CD8-positive, alpha-beta memory T cell (primary cell): ENCODE results near the gene LRRC73. TPM values are rescaled to one million over a fixed set of nuclear protein-coding genes. Genes with fewer than 3 reads are reported as not detected.
A peak's percentile ranks its signal among the peaks of the same experiment; 100 is the strongest.

Experiments
- CTCF ChIA-PET: fragments of 350-600 bp; sonication (Branson Sonifier 250); formaldehyde crosslinking; loops from one replicate; lab custom pipeline; 2021; ENCODE audit warnings: antibody characterized with exemption; lab: Charles Lee
- POLR2A ChIA-PET: fragments of 350-600 bp; sonication (Branson Sonifier 250); formaldehyde crosslinking; loops from one replicate; lab custom pipeline; 2021; ENCODE audit warnings: antibody characterized with exemption; lab: Charles Lee
- DNase-seq, 5 donors: peaks; one replicate each; pipeline versions ENCODE4 v3.0.0 to v3.0.0-alpha.2; 2020 to 2022; ENCODE audit warnings: mixed read lengths in 1 of 5
- H3K27ac ChIP-seq: one replicate; pipeline ENCODE4 v1.7.0; 2013; ENCODE audit warnings: low read depth, mild to moderate bottlenecking, low read length, moderate library complexity
- H3K27me3 ChIP-seq: 2 replicates; pipeline ENCODE4 v1.7.0; 2013; ENCODE audit warnings: low read length, mild to moderate bottlenecking; ENCODE audit not compliant: insufficient read depth, poor library complexity, severe bottlenecking
- H3K36me3 ChIP-seq: 2 replicates; pipeline ENCODE4 v1.7.0; 2013; ENCODE audit warnings: mild to moderate bottlenecking, low read length, moderate library complexity; ENCODE audit not compliant: insufficient read depth
- H3K4me1 ChIP-seq: 2 replicates; pipeline ENCODE4 v1.7.0; 2013; ENCODE audit warnings: mild to moderate bottlenecking, low read length, moderate library complexity; ENCODE audit not compliant: insufficient read depth
- H3K4me3 ChIP-seq: 2 replicates; pipeline ENCODE4 v1.7.0; 2013; ENCODE audit warnings: mild to moderate bottlenecking, low read length
- H3K9me3 ChIP-seq: 2 replicates; pipeline ENCODE4 v1.7.0; 2013; ENCODE audit warnings: mild to moderate bottlenecking, low read length
- H3K27ac Mint-ChIP-seq, 8 donors: one replicate each; pipeline ENCODE4 v1.8.0; 2020 to 2021; ENCODE audit warnings: mixed read lengths in 8 of 8, mild to moderate bottlenecking in 6 of 8, inconsistent platforms in 3 of 8, moderate library complexity in 3 of 8
- H3K27me3 Mint-ChIP-seq, 2 donors: one replicate each; pipeline ENCODE4 v1.8.0; 2020 to 2021; ENCODE audit warnings: mixed read lengths in 2 of 2, mild to moderate bottlenecking in 1 of 2, moderate library complexity in 1 of 2
- H3K36me3 Mint-ChIP-seq, 3 donors: one replicate each; pipeline ENCODE4 v1.8.0; 2020 to 2021; ENCODE audit warnings: mixed read lengths in 3 of 3, inconsistent platforms in 1 of 3, mild to moderate bottlenecking in 1 of 3
- H3K4me1 Mint-ChIP-seq, 3 donors: one replicate each; pipeline ENCODE4 v1.8.0; 2020 to 2021; ENCODE audit warnings: mixed read lengths in 3 of 3, inconsistent platforms in 1 of 3, mild to moderate bottlenecking in 1 of 3
- H3K4me3 Mint-ChIP-seq, 7 donors: one replicate each; pipeline ENCODE4 v1.8.0; 2020 to 2021; ENCODE audit warnings: mixed read lengths in 7 of 7, mild to moderate bottlenecking in 6 of 7, moderate library complexity in 4 of 7, inconsistent platforms in 2 of 7
- H3K9me3 Mint-ChIP-seq, 5 donors: one replicate each; pipeline ENCODE4 v1.8.0; 2020 to 2022; ENCODE audit warnings: mixed read lengths in 5 of 5, mild to moderate bottlenecking in 3 of 5, moderate library complexity in 2 of 5, inconsistent platforms in 1 of 5
- polyA plus RNA-seq: library from polyadenylated mRNA; unstranded; fragments of 300-500 nt; fragmentation: Illumina TruSeq; gene quantifications from one replicate; pipeline ENCODE4 v1.2.3, GENCODE V29; 2021
- total RNA-seq, 2 experiments: library from RNA; stranded (reverse); gene quantifications; one replicate each; pipeline ENCODE4 v1.2.3, GENCODE V29; 2021

The LRRC73 gene
- total and polyA plus RNA-seq, 3 experiments from 2014 or later = 0.11 to 0.13 TPM; not detected in 1

DNA sequence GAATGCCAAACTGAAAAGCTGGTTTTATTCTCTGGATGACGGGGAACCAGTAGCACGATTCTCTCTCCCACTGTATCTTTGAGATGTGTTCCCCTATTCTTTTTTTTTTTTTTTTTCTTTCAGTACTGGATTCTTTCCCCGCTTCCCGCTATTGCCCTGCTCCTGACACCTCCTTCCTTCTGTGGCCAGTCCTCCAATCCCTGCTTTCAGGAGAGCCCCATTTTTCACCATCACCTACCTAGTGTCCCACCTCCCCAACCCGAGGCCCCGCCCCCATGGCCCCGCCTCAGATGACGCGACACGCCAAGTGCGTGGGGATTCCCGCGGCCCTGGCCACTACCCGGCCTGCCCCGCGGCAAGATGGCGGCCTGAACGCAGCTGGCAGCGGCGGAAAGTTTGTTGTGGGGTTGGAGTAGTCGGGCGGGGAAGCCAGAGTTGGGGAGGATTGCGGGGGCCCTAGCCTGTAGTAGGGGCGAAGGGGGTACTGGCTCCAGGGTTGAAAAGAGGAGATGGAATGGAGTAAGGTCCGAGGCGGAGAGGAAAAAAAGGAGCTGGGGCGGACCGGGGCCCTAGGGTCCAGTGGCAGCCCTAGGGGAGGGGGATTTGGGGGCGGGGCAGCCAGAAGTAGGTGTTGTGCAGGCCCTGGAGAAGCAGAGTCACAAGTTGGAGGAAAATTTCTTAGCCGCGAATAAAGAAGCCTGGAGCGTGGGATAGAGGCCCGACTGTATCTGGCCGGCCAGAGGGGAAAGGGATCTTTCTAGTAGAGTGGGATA, 32.7 kb downstream of the LRRC73 start, which contains the start of gene TJAP1:
Gene TJAP1 (plus strand): TSS at position 336 of the 773 bp plus-strand sequence. CDS start 21,432 bp downstream, outside the sequence.
- H3K36me3 Mint-ChIP-seq = peaks cover 0 to 23% (median 3%) of the 10 kb centered on the region in 3 donors
- peak; percentile 92 to 97 (median 95) for DNase-seq
- no peaks in the 10 kb centered on the region for H3K27me3 Mint-ChIP-seq

DNA sequence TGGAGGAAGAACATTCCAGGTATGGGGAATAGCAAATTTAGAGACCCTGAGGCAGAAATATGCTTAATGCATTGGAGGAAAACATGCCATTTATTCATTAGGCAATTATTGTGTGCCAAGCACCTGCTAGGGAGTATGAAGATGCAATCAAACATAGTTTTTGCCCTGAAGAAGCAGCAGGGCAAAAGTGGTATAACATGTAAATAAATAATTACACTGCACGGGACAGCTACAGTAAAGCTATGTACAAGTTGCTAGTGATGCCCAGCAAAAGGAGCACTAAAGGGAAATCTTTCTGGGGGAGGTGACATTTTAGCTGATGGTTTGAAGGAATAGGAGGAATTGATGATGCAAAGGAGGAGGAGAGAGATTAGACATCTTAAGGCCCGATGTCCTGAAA, 33.4 kb downstream of the LRRC73 start:
- Mint-ChIP-seq H3K27me3 (no peaks in the 10 kb centered on the region), H3K4me3 (peak overlapping the region; percentile 81 to 99 (median 88)), H3K27ac (peak overlapping the region; percentile 89 to 100 (median 97)), H3K4me1 (peaks cover 36 to 49% (median 46%) of the 10 kb centered on the region in 3 donors), H3K36me3 (peaks cover 0 to 20% (median 0%) of the 10 kb centered on the region in 3 donors), H3K9me3 (no peaks in the 10 kb centered on the region)
- no peaks in the 10 kb centered on the region for H3K27me3 ChIP-seq
- ChIA-PET POLR2A (interaction anchor here (0.7 to 1.2 kb wide), 5 partner anchors 18 to 209 kb away, joined by 4 to 6 read pairs (median 5); partner anchors contain the start of genes ABCC10 and ZNF318), CTCF (interaction anchor here (0.7 to 2.9 kb wide), 4 partner anchors 19 to 107 kb away, joined by 4 to 10 read pairs (median 9); partner anchors contain the start of genes DLK2 and ZNF318)
- peak overlapping the region; percentile 92 for H3K27ac ChIP-seq
- H3K9me3 ChIP-seq = no peaks in the 10 kb centered on the region
- H3K4me3 ChIP-seq = peak overlapping the region; percentile 65
- DNase-seq = peak in 1 of 5 donors; percentile 17
- no peaks in the 10 kb centered on the region for H3K36me3 ChIP-seq
- peaks cover 16% of the 10 kb centered on the region for H3K4me1 ChIP-seq

More for the DNA sequence above, 32.7 kb downstream of the LRRC73 start, which contains the start of gene TJAP1:
- POLR2A ChIA-PET = interaction anchor here (0.6 to 1.2 kb wide), 9 partner anchors 17 to 731 kb away, joined by 4 to 7 read pairs (median 5); partner anchors contain the start of genes ABCC10, POLR1C, YIPF3 and ZNF318
- Histone ChIP-seq H3K4me3 (peak within 1 kb of the TSS; percentile 65), H3K27me3 (no peaks in the 10 kb centered on the region), H3K36me3 (no peaks in the 10 kb centered on the region), H3K27ac (peak within 1 kb of the TSS; percentile 92), H3K4me1 (peaks cover 16% of the 10 kb centered on the region), H3K9me3 (no peaks in the 10 kb centered on the region)
- Mint-ChIP-seq H3K4me1 (peaks cover 42 to 56% (median 53%) of the 10 kb centered on the region in 3 donors), H3K9me3 (no peaks in the 10 kb centered on the region), H3K27ac (peak within 1 kb of the TSS; percentile 89 to 100 (median 97)), H3K4me3 (peak within 1 kb of the TSS; percentile 81 to 99 (median 88))
- CTCF ChIA-PET = interaction anchor here (0.7 to 2.9 kb wide), 6 partner anchors 18 to 108 kb away, joined by 3 to 10 read pairs (median 6); partner anchors contain the start of genes DLK2 and ZNF318

DNA sequence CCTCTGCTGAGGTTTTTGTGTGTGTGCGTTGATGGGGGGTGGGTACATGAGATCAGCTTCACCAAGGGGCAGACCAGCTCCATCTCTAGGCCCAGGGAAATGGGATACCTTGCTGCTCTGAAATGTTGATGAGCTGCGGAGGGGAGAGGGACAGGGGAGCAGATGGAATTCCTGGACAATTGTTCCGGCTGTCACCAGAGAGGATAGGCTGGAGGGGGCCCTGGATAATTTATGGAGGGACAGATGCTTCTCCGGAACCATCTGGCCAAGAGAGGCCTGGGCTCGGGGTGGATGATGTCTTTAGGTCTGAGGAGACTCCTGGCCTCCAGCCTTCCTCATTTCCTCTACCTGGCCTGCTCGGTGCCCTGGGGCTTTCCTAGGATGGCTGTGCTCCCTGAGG, 34.6 kb downstream of the LRRC73 start:
- Histone ChIP-seq H3K27ac (no peak overlapping the region), H3K4me3 (no peak overlapping the region), H3K36me3 (no peaks in the 10 kb centered on the region), H3K4me1 (peaks cover 16% of the 10 kb centered on the region), H3K27me3 (no peaks in the 10 kb centered on the region), H3K9me3 (no peaks in the 10 kb centered on the region)
- ChIA-PET POLR2A (no interaction called here), CTCF (interaction anchor here (0.5 to 2.9 kb wide), 4 partner anchors 11 to 34 kb away, joined by 3 to 9 read pairs (median 6); partner anchors contain the start of gene DLK2)
- peak overlapping the region in 5 of 8 donors; percentile 21 to 82 (median 58) for H3K27ac Mint-ChIP-seq
- H3K4me3 Mint-ChIP-seq = peak overlapping the region in 2 of 7 donors; percentile 28 to 64
- H3K4me1 Mint-ChIP-seq = peaks cover 32 to 38% (median 38%) of the 10 kb centered on the region in 3 donors
- DNase-seq = no peak
- H3K36me3 Mint-ChIP-seq = peaks cover 0 to 17% (median 0%) of the 10 kb centered on the region in 3 donors
- H3K9me3 Mint-ChIP-seq = no peaks in the 10 kb centered on the region
- peaks cover 0 to 5% of the 10 kb centered on the region in 2 donors for H3K27me3 Mint-ChIP-seq

DNA sequence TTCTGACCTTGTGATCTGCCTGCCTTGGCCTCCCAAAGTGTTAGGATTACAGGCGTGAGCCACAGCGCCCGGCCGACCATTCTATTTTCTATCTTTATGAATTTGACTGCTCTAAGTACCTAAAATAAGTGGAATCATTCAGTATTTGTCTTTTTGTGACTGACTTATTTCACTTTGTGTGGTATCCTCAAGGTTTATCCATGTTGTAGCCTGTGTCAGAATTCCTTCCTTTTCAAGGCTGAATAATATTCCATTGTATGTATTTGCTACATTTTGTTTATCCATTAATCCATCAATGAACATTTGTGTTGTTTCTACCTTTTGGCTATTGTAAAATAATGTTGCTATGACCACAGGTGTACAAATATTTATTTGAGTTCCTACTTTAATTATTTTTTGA, 37.6 kb downstream of the LRRC73 start:
- CTCF ChIA-PET = interaction anchor here (1.0 kb wide), 1 partner anchor 24 kb away, joined by 3 read pairs; no protein-coding TSS in a partner anchor
- peaks cover 8 to 22% of the 10 kb centered on the region in 2 donors for H3K27me3 Mint-ChIP-seq
- H3K4me1 ChIP-seq = peaks cover 6% of the 10 kb centered on the region

DNA sequence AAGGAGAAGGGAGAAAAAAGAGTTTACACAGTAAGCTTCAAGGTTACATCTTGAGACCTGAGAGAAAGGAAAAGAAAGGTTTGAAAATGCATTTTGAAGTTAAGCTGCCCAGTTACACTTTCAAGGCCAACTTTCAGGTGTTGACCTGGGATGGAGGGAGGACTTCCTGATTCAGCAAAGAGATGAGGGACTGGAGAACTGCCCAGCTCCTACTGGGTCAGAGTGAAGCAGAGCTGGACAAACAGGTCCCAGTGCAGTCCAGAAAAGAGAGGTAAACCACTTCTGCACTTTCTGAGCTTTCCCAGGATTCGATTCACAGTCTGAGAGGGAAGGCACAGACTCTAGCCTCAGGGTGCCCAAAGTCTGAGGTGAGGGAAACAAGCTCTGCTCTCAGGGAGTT, 38.7 kb downstream of the LRRC73 start:
- peaks cover 0 to 1% (median under 1%) of the 10 kb centered on the region in 3 donors for H3K4me1 Mint-ChIP-seq
- POLR2A ChIA-PET = no interaction called here
- CTCF ChIA-PET = interaction anchor here (1.0 to 1.6 kb wide), 2 partner anchors 25 to 36 kb away, joined by 3 to 5 read pairs; no protein-coding TSS in a partner anchor

More for the DNA sequence above, 37.6 kb downstream of the LRRC73 start:
- Histone ChIP-seq H3K36me3 (no peaks in the 10 kb centered on the region), H3K9me3 (no peaks in the 10 kb centered on the region), H3K27me3 (peaks cover 11% of the 10 kb centered on the region), H3K4me3 (no peak overlapping the region), H3K27ac (no peak overlapping the region)
- H3K27ac Mint-ChIP-seq = no peak overlapping the region
- peaks cover 0 to 5% (median 0%) of the 10 kb centered on the region in 3 donors for H3K36me3 Mint-ChIP-seq
- no peaks in the 10 kb centered on the region for H3K9me3 Mint-ChIP-seq
- no peak overlapping the region for H3K4me3 Mint-ChIP-seq
- POLR2A ChIA-PET = no interaction called here
- no peak for DNase-seq
- H3K4me1 Mint-ChIP-seq = peaks cover 10 to 12% (median 12%) of the 10 kb centered on the region in 3 donors

DNA sequence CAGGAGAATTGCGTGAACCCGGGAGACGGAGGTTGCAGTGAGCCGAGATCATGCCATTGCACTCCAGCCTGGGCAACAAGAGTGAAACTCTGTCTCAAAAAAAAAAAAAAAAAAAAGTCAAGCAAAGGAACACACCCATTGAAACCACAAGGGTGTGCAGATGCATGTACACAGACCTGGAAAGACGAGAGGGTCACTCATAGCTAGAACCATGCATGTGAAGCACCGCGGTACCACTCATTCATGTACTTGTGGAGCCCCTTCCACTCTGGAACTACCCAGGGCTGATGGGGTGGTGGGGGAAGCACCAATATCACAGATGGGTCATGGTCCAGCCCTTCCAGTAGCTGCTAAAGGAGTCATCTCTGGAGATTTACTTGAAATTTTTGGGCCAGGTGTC, 40.2 kb downstream of the LRRC73 start:
- Histone ChIP-seq H3K4me3 (no peak overlapping the region), H3K4me1 (no peaks in the 10 kb centered on the region), H3K36me3 (no peaks in the 10 kb centered on the region), H3K27ac (no peak overlapping the region), H3K27me3 (peaks cover 11% of the 10 kb centered on the region), H3K9me3 (no peaks in the 10 kb centered on the region)
- Mint-ChIP-seq H3K27ac (no peak overlapping the region), H3K27me3 (peaks cover 19 to 39% of the 10 kb centered on the region in 2 donors), H3K4me1 (no peaks in the 10 kb centered on the region), H3K4me3 (no peak overlapping the region), H3K36me3 (no peaks in the 10 kb centered on the region), H3K9me3 (no peaks in the 10 kb centered on the region)
- ChIA-PET POLR2A (no interaction called here), CTCF (interaction anchor here (0.9 to 1.6 kb wide), 2 partner anchors 11 to 37 kb away, joined by 4 to 5 read pairs; no protein-coding TSS in a partner anchor)
- DNase-seq = no peak

More for the DNA sequence above, 38.7 kb downstream of the LRRC73 start:
- Histone ChIP-seq H3K9me3 (no peaks in the 10 kb centered on the region), H3K4me3 (no peak overlapping the region), H3K27me3 (peaks cover 11% of the 10 kb centered on the region), H3K27ac (no peak overlapping the region), H3K4me1 (no peaks in the 10 kb centered on the region), H3K36me3 (no peaks in the 10 kb centered on the region)
- Mint-ChIP-seq H3K27me3 (peaks cover 13 to 31% of the 10 kb centered on the region in 2 donors), H3K36me3 (no peaks in the 10 kb centered on the region), H3K27ac (no peak overlapping the region), H3K9me3 (no peaks in the 10 kb centered on the region), H3K4me3 (no peak overlapping the region)
- DNase-seq = no peak

DNA sequence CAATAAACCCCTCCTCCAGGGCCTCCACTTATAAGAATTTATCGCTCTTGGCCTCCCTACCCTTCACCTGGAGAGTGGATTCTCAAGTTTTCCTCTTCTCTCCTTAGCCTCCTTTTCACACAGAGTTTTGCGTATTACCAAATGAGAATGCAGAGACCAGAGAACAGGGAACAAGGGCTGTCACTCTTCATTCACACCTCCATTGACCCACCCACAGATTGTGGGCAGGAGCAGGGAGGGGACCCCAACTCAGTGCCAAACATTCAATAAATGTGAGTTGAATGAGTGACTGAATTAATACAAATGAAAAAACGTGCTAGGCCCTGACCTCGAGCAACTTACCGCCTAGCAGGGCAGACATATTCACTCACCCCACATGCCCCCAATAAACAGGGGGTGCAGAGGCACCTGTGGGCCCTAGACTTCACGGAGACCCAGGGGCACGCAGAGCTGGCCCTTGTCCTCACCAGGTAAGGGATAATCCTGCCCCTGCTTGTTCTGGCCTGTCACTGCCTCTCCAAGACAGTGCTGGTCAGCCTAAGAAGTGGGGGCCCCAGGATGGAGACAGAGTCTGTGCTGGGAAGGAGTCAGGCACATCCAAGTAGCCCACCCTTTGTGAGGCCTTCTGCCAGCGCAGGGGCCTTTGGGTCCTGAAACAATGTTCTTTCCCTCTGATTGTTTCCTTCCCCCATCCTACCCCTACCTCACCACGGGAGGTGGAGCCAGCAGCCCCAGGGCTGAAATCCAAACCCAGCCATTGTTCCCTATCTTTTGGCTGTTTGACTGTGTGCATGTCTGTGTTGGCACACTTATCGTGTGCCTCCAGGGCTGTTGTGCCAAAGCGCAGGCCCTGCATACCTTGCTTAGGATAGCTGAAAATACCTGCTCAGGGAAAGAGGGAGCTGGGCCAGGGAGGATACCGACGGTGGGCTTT, 41.1 kb downstream of the LRRC73 start:
- Mint-ChIP-seq H3K4me1 (no peaks in the 10 kb centered on the region), H3K9me3 (no peaks in the 10 kb centered on the region), H3K4me3 (no peak overlapping the region), H3K27me3 (peaks cover 23 to 39% of the 10 kb centered on the region in 2 donors), H3K27ac (peak overlapping the region in 1 of 8 donors; percentile 41), H3K36me3 (no peaks in the 10 kb centered on the region)
- Histone ChIP-seq H3K9me3 (no peaks in the 10 kb centered on the region), H3K4me1 (no peaks in the 10 kb centered on the region), H3K27me3 (peaks cover 11% of the 10 kb centered on the region), H3K36me3 (no peaks in the 10 kb centered on the region), H3K27ac (no peak overlapping the region), H3K4me3 (no peak overlapping the region)
- POLR2A ChIA-PET = no interaction called here
- DNase-seq = no peak
- CTCF ChIA-PET = interaction anchor here (0.9 to 1.2 kb wide), 2 partner anchors 10 to 239 kb away, joined by 3 to 4 read pairs; no protein-coding TSS in a partner anchor
